Activated naive CD8-positive, alpha-beta T cell treated with anti-CD3 and anti-CD28 coated beads for 36 hours (primary cell): ENCODE measurements around the gene GRIN3A. TPM values are rescaled to one million over a fixed set of nuclear protein-coding genes. Genes with fewer than 3 reads are reported as not detected.
A peak's percentile ranks its signal among the peaks of the same experiment; 100 is the strongest.
"Not testable (repeated sequence)": the region's sequence is repeated elsewhere in the genome, so short reads cannot be mapped to it uniquely, and the experiment has no call there.

Source experiments
- DNase-seq: peaks from one replicate; pipeline ENCODE4 v3.0.0; 2021
- H3K27ac Mint-ChIP-seq: one replicate; pipeline ENCODE4 v1.8.0; 2022; ENCODE audit warnings: mild to moderate bottlenecking, moderate library complexity, mixed read lengths
- H3K27me3 Mint-ChIP-seq: one replicate; pipeline ENCODE4 v1.8.0; 2022; ENCODE audit warnings: mild to moderate bottlenecking, mixed read lengths
- H3K36me3 Mint-ChIP-seq: one replicate; pipeline ENCODE4 v1.8.0; 2021; ENCODE audit warnings: mild to moderate bottlenecking, mixed read lengths
- H3K4me1 Mint-ChIP-seq: one replicate; pipeline ENCODE4 v1.8.0; 2021; ENCODE audit warnings: mixed read lengths
- H3K4me3 Mint-ChIP-seq: one replicate; pipeline ENCODE4 v1.8.0; 2022; ENCODE audit warnings: mild to moderate bottlenecking, moderate library complexity, mixed read lengths
- H3K9me3 Mint-ChIP-seq: one replicate; pipeline ENCODE4 v1.8.0; 2022; ENCODE audit warnings: mixed read lengths
- total RNA-seq, 2 experiments: library from RNA; stranded (reverse); gene quantifications; one replicate each; pipeline ENCODE4 v1.2.3, GENCODE V29; 2021

The GRIN3A gene
- total RNA-seq, 2 experiments from 2014 or later = not detected

GRCh38 chr9:101590074-101590473, 148.4 kb downstream of the GRIN3A start:
- not testable (repeated sequence) for H3K9me3 Mint-ChIP-seq, H3K27ac Mint-ChIP-seq, H3K27me3 Mint-ChIP-seq, H3K4me3 Mint-ChIP-seq, H3K4me1 Mint-ChIP-seq, H3K36me3 Mint-ChIP-seq, DNase-seq

- Mint-ChIP-seq H3K4me1 (peaks cover 7% of the 10 kb centered on the region), H3K36me3 (no peaks in the 10 kb centered on the region), H3K27me3 (no peaks in the 10 kb centered on the region), H3K27ac (no peak overlapping the region), H3K4me3 (no peak overlapping the region), H3K9me3 (no peaks in the 10 kb centered on the region)
- no peak for DNase-seq
Observed at GRCh38 chr9:101587332-101588043, 151.0 kb downstream of the GRIN3A start.

- Mint-ChIP-seq H3K9me3 (no peaks in the 10 kb centered on the region), H3K4me3 (no peak overlapping the region), H3K36me3 (no peaks in the 10 kb centered on the region), H3K27me3 (no peaks in the 10 kb centered on the region), H3K4me1 (peaks cover 7% of the 10 kb centered on the region), H3K27ac (peak overlapping the region; percentile 42)
- peak; percentile 6 for DNase-seq
Observed at GRCh38 chr9:101586651-101587050, 151.8 kb downstream of the GRIN3A start.

GRCh38 chr9:101585740-101586139, 152.7 kb downstream of the GRIN3A start:
- H3K9me3 Mint-ChIP-seq = no peaks in the 10 kb centered on the region
- DNase-seq = no peak
- H3K27ac Mint-ChIP-seq = no peak overlapping the region
- no peaks in the 10 kb centered on the region for H3K27me3 Mint-ChIP-seq
- no peak overlapping the region for H3K4me3 Mint-ChIP-seq
- peaks cover 7% of the 10 kb centered on the region for H3K4me1 Mint-ChIP-seq
- H3K36me3 Mint-ChIP-seq = no peaks in the 10 kb centered on the region

- no peak for DNase-seq
- Mint-ChIP-seq H3K36me3 (no peaks in the 10 kb centered on the region), H3K4me3 (no peak overlapping the region), H3K27me3 (no peaks in the 10 kb centered on the region), H3K4me1 (peaks cover 7% of the 10 kb centered on the region), H3K27ac (no peak overlapping the region), H3K9me3 (no peaks in the 10 kb centered on the region)
Observed at GRCh38 chr9:101582553-101582952, 155.9 kb downstream of the GRIN3A start.

GRCh38 chr9:101579711-101580545, 158.5 kb downstream of the GRIN3A start:
- Mint-ChIP-seq H3K4me3 (no peak overlapping the region), H3K36me3 (peaks cover 3% of the 10 kb centered on the region), H3K9me3 (no peaks in the 10 kb centered on the region), H3K4me1 (no peaks in the 10 kb centered on the region), H3K27me3 (no peaks in the 10 kb centered on the region), H3K27ac (no peak overlapping the region)
- no peak for DNase-seq

- no peak overlapping the region for H3K27ac Mint-ChIP-seq
Observed at GRCh38 chr9:101578378-101578777, 160.1 kb downstream of the GRIN3A start.

GRCh38 chr9:101574731-101575333, 163.6 kb downstream of the GRIN3A start:
- Mint-ChIP-seq H3K4me1 (peaks cover 46% of the 10 kb centered on the region), H3K9me3 (no peaks in the 10 kb centered on the region), H3K27me3 (no peaks in the 10 kb centered on the region), H3K36me3 (peaks cover 21% of the 10 kb centered on the region), H3K4me3 (no peak overlapping the region), H3K27ac (no peak overlapping the region)
- no peak for DNase-seq

More at GRCh38 chr9:101578378-101578777, 160.1 kb downstream of the GRIN3A start:
- peaks cover 10% of the 10 kb centered on the region for H3K4me1 Mint-ChIP-seq
- no peaks in the 10 kb centered on the region for H3K27me3 Mint-ChIP-seq
- peaks cover 4% of the 10 kb centered on the region for H3K36me3 Mint-ChIP-seq
- no peak overlapping the region for H3K4me3 Mint-ChIP-seq
- no peaks in the 10 kb centered on the region for H3K9me3 Mint-ChIP-seq
- no peak for DNase-seq

- peaks cover 60% of the 10 kb centered on the region for H3K4me1 Mint-ChIP-seq
- no peak overlapping the region for H3K4me3 Mint-ChIP-seq
- peaks cover 42% of the 10 kb centered on the region for H3K36me3 Mint-ChIP-seq
- no peak overlapping the region for H3K27ac Mint-ChIP-seq
- no peak for DNase-seq
- H3K9me3 Mint-ChIP-seq = no peaks in the 10 kb centered on the region
- no peaks in the 10 kb centered on the region for H3K27me3 Mint-ChIP-seq
Observed at GRCh38 chr9:101572316-101572715, 166.1 kb downstream of the GRIN3A start.

- Mint-ChIP-seq H3K4me3 (no peak overlapping the region), H3K9me3 (no peaks in the 10 kb centered on the region), H3K27ac (peak overlapping the region; percentile 37)
Observed at GRCh38 chr9:101571114-101571513, 167.3 kb downstream of the GRIN3A start.

GRCh38 chr9:101569741-101570501, 168.5 kb downstream of the GRIN3A start:
- no peaks in the 10 kb centered on the region for H3K9me3 Mint-ChIP-seq
- peaks cover 57% of the 10 kb centered on the region for H3K36me3 Mint-ChIP-seq
- peak overlapping the region; percentile 78 for H3K27ac Mint-ChIP-seq
- H3K27me3 Mint-ChIP-seq = no peaks in the 10 kb centered on the region
- peaks cover 65% of the 10 kb centered on the region for H3K4me1 Mint-ChIP-seq
- DNase-seq = no peak
- no peak overlapping the region for H3K4me3 Mint-ChIP-seq

More at GRCh38 chr9:101571114-101571513, 167.3 kb downstream of the GRIN3A start:
- H3K36me3 Mint-ChIP-seq = peaks cover 51% of the 10 kb centered on the region
- H3K27me3 Mint-ChIP-seq = no peaks in the 10 kb centered on the region
- DNase-seq = no peak
- peaks cover 65% of the 10 kb centered on the region for H3K4me1 Mint-ChIP-seq

- no peak for DNase-seq
- peaks cover 50% of the 10 kb centered on the region for H3K4me1 Mint-ChIP-seq
- no peaks in the 10 kb centered on the region for H3K27me3 Mint-ChIP-seq
- no peak overlapping the region for H3K27ac Mint-ChIP-seq
- H3K4me3 Mint-ChIP-seq = no peak overlapping the region
- H3K36me3 Mint-ChIP-seq = peaks cover 70% of the 10 kb centered on the region
- H3K9me3 Mint-ChIP-seq = no peaks in the 10 kb centered on the region
Observed at GRCh38 chr9:101567725-101568350, 170.6 kb downstream of the GRIN3A start.

- Mint-ChIP-seq H3K9me3 (no peaks in the 10 kb centered on the region), H3K27me3 (no peaks in the 10 kb centered on the region), H3K36me3 (peaks cover 74% of the 10 kb centered on the region), H3K27ac (no peak overlapping the region), H3K4me1 (peaks cover 43% of the 10 kb centered on the region), H3K4me3 (no peak overlapping the region)
- DNase-seq = peak; percentile 8
Observed at GRCh38 chr9:101566904-101567724, 171.3 kb downstream of the GRIN3A start.

- H3K27ac Mint-ChIP-seq = no peak overlapping the region
- H3K27me3 Mint-ChIP-seq = no peaks in the 10 kb centered on the region
- DNase-seq = no peak
- H3K36me3 Mint-ChIP-seq = peaks cover 81% of the 10 kb centered on the region
- H3K4me1 Mint-ChIP-seq = peaks cover 25% of the 10 kb centered on the region
- H3K4me3 Mint-ChIP-seq = no peak overlapping the region
- H3K9me3 Mint-ChIP-seq = peaks cover 5% of the 10 kb centered on the region
Observed at GRCh38 chr9:101564252-101564651, 174.2 kb downstream of the GRIN3A start.
